Activated T-helper 2 cell treated with anti-CD3 and anti-CD28 coated beads, Interferon-gamma antibody, Interleukin-2, Interleukin-4, amounts not matched to agents 10 μg/mL and 5 μg/mL and 100 μg/mL, durations not matched to agents 14 hours and 24 hours and 36 hours (primary cell): Measurements from ENCODE around the gene ECT2L. TPM values are rescaled to one million over a fixed set of nuclear protein-coding genes. Genes with fewer than 3 reads are reported as not detected.

Experiments used
- DNase-seq: peaks from one replicate; pipeline ENCODE4 v3.0.0; 2021; ENCODE audit warnings: low spot score
- H3K27ac Mint-ChIP-seq: one replicate; pipeline ENCODE4 v1.8.0; 2021; ENCODE audit warnings: mixed read lengths
- H3K27me3 Mint-ChIP-seq: one replicate; pipeline ENCODE4 v1.8.0; 2021; ENCODE audit warnings: low read depth, mixed read lengths
- H3K36me3 Mint-ChIP-seq: one replicate; pipeline ENCODE4 v1.8.0; 2021; ENCODE audit warnings: low read depth, mixed read lengths
- H3K4me1 Mint-ChIP-seq: one replicate; pipeline ENCODE4 v1.8.0; 2021; ENCODE audit warnings: low read depth, mixed read lengths
- H3K4me3 Mint-ChIP-seq: one replicate; pipeline ENCODE4 v1.8.0; 2021; ENCODE audit warnings: low read depth, mild to moderate bottlenecking, moderate library complexity, mixed read lengths
- H3K9me3 Mint-ChIP-seq: one replicate; pipeline ENCODE4 v1.8.0; 2021; ENCODE audit warnings: mixed read lengths
- intact Hi-C: fragments of 100-400 bp; cut with micrococcal nuclease; formaldehyde crosslinking; loops from one replicate; pipeline ENCODE4 v1.15.1; 2023
- total RNA-seq: library from RNA; stranded (reverse); gene quantifications from 2 replicates; pipeline ENCODE4 v1.2.3, GENCODE V29; 2022

The ECT2L gene
- total RNA-seq, 1 donor from 2014 or later = not detected

- H3K27me3 Mint-ChIP-seq = no peaks in the 10 kb centered on the region
- DNase-seq = no peak
- H3K36me3 Mint-ChIP-seq = peaks cover 7% of the 10 kb centered on the region
- intact Hi-C loops = no loop called here
- H3K4me3 Mint-ChIP-seq = no peak overlapping the region
- H3K27ac Mint-ChIP-seq = no peak overlapping the region
- peaks cover 4% of the 10 kb centered on the region for H3K4me1 Mint-ChIP-seq
- no peaks in the 10 kb centered on the region for H3K9me3 Mint-ChIP-seq
These were observed 13.6 kb upstream of the ECT2L start for GRCh38 chr6:138782243-138782642.

GRCh38 chr6:138785079-138785478, 10.8 kb upstream of the ECT2L start:
- H3K9me3 Mint-ChIP-seq = no peaks in the 10 kb centered on the region
- intact Hi-C loops = no loop called here
- H3K4me3 Mint-ChIP-seq = no peak overlapping the region

GRCh38 chr6:138785980-138786379, 9.9 kb upstream of the ECT2L start:
- Mint-ChIP-seq H3K27ac (no peak overlapping the region), H3K27me3 (no peaks in the 10 kb centered on the region), H3K4me1 (peaks cover 4% of the 10 kb centered on the region), H3K4me3 (no peak overlapping the region), H3K9me3 (no peaks in the 10 kb centered on the region), H3K36me3 (peaks cover 10% of the 10 kb centered on the region)
- DNase-seq = no peak
- intact Hi-C loops = no loop called here

More at GRCh38 chr6:138785079-138785478, 10.8 kb upstream of the ECT2L start:
- DNase-seq = no peak
- Mint-ChIP-seq H3K36me3 (peaks cover 7% of the 10 kb centered on the region), H3K27ac (no peak overlapping the region), H3K4me1 (peaks cover 4% of the 10 kb centered on the region), H3K27me3 (no peaks in the 10 kb centered on the region)

GRCh38 chr6:138787138-138787537, 8.7 kb upstream of the ECT2L start:
- H3K27ac Mint-ChIP-seq = no peak overlapping the region
- H3K27me3 Mint-ChIP-seq = no peaks in the 10 kb centered on the region
- no peak overlapping the region for H3K4me3 Mint-ChIP-seq
- H3K9me3 Mint-ChIP-seq = no peaks in the 10 kb centered on the region
- intact Hi-C loops = no loop called here
- no peak for DNase-seq
- peaks cover 4% of the 10 kb centered on the region for H3K4me1 Mint-ChIP-seq
- H3K36me3 Mint-ChIP-seq = peaks cover 12% of the 10 kb centered on the region

- Mint-ChIP-seq H3K36me3 (peaks cover under 1% of the 10 kb centered on the region), H3K4me3 (no peak overlapping the region), H3K27ac (no peak overlapping the region), H3K9me3 (no peaks in the 10 kb centered on the region), H3K27me3 (peaks cover 12% of the 10 kb centered on the region), H3K4me1 (peaks cover 11% of the 10 kb centered on the region)
- DNase-seq = no peak
- intact Hi-C loops = no loop called here
These were observed 884 bp downstream of the ECT2L start for GRCh38 chr6:138796771-138797170.

GRCh38 chr6:138797806-138798446, 2.0 kb downstream of the ECT2L start:
- H3K36me3 Mint-ChIP-seq = no peaks in the 10 kb centered on the region
- DNase-seq = no peak
- no peak overlapping the region for H3K4me3 Mint-ChIP-seq
- peaks cover 11% of the 10 kb centered on the region for H3K4me1 Mint-ChIP-seq
- no peak overlapping the region for H3K27ac Mint-ChIP-seq
- peaks cover 12% of the 10 kb centered on the region for H3K27me3 Mint-ChIP-seq
- no peaks in the 10 kb centered on the region for H3K9me3 Mint-ChIP-seq
- intact Hi-C loops = no loop called here

GRCh38 chr6:138800377-138801150, 4.7 kb downstream of the ECT2L start:
- H3K27ac Mint-ChIP-seq = peak overlapping the region; percentile 60
- H3K4me3 Mint-ChIP-seq = no peak overlapping the region
- peaks cover 11% of the 10 kb centered on the region for H3K4me1 Mint-ChIP-seq
- H3K27me3 Mint-ChIP-seq = peaks cover 14% of the 10 kb centered on the region
- intact Hi-C loops = no loop called here
- H3K36me3 Mint-ChIP-seq = no peaks in the 10 kb centered on the region
- DNase-seq = no peak
- H3K9me3 Mint-ChIP-seq = no peaks in the 10 kb centered on the region

- H3K4me3 Mint-ChIP-seq = no peak overlapping the region
- no peaks in the 10 kb centered on the region for H3K36me3 Mint-ChIP-seq
- H3K27ac Mint-ChIP-seq = no peak overlapping the region
- DNase-seq = no peak
- peaks cover 2% of the 10 kb centered on the region for H3K27me3 Mint-ChIP-seq
- H3K9me3 Mint-ChIP-seq = no peaks in the 10 kb centered on the region
- intact Hi-C loops = no loop called here
- H3K4me1 Mint-ChIP-seq = peaks cover 11% of the 10 kb centered on the region
These were observed 7.4 kb downstream of the ECT2L start for GRCh38 chr6:138803331-138803730.

GRCh38 chr6:138803861-138804260, 8.0 kb downstream of the ECT2L start:
- H3K4me1 Mint-ChIP-seq = peaks cover 11% of the 10 kb centered on the region
- no peak for DNase-seq
- no peak overlapping the region for H3K27ac Mint-ChIP-seq
- no peaks in the 10 kb centered on the region for H3K9me3 Mint-ChIP-seq
- H3K36me3 Mint-ChIP-seq = no peaks in the 10 kb centered on the region
- H3K4me3 Mint-ChIP-seq = no peak overlapping the region
- H3K27me3 Mint-ChIP-seq = peaks cover 2% of the 10 kb centered on the region
- intact Hi-C loops = no loop called here

- no peaks in the 10 kb centered on the region for H3K9me3 Mint-ChIP-seq
- no peak overlapping the region for H3K4me3 Mint-ChIP-seq
- H3K27me3 Mint-ChIP-seq = peaks cover 4% of the 10 kb centered on the region
- intact Hi-C loops = no loop called here
- peaks cover 6% of the 10 kb centered on the region for H3K4me1 Mint-ChIP-seq
- no peak overlapping the region for H3K27ac Mint-ChIP-seq
- no peak for DNase-seq
- no peaks in the 10 kb centered on the region for H3K36me3 Mint-ChIP-seq
These were observed 9.3 kb downstream of the ECT2L start for GRCh38 chr6:138805016-138805765.

- Mint-ChIP-seq H3K4me1 (no peaks in the 10 kb centered on the region), H3K4me3 (no peak overlapping the region), H3K27me3 (peaks cover 4% of the 10 kb centered on the region), H3K9me3 (no peaks in the 10 kb centered on the region), H3K27ac (no peak overlapping the region), H3K36me3 (no peaks in the 10 kb centered on the region)
- no peak for DNase-seq
- intact Hi-C loops = no loop called here
These were observed 11.0 kb downstream of the ECT2L start for GRCh38 chr6:138806889-138807288.

GRCh38 chr6:138809677-138810076, 13.8 kb downstream of the ECT2L start:
- Mint-ChIP-seq H3K4me3 (no peak overlapping the region), H3K27ac (no peak overlapping the region), H3K9me3 (no peaks in the 10 kb centered on the region), H3K27me3 (peaks cover 4% of the 10 kb centered on the region), H3K36me3 (no peaks in the 10 kb centered on the region), H3K4me1 (no peaks in the 10 kb centered on the region)
- DNase-seq = no peak
- intact Hi-C loops = no loop called here

- H3K36me3 Mint-ChIP-seq = no peaks in the 10 kb centered on the region
- H3K4me3 Mint-ChIP-seq = no peak overlapping the region
These were observed 16.0 kb downstream of the ECT2L start for GRCh38 chr6:138811866-138812265.

More at GRCh38 chr6:138811866-138812265, 16.0 kb downstream of the ECT2L start:
- no peak for DNase-seq
- Mint-ChIP-seq H3K9me3 (no peaks in the 10 kb centered on the region), H3K27me3 (peaks cover 2% of the 10 kb centered on the region), H3K27ac (no peak overlapping the region), H3K4me1 (peaks cover 10% of the 10 kb centered on the region)
- intact Hi-C loops = no loop called here
